B cell (primary cell): ENCODE data around the gene FNDC5. TPM values are rescaled to one million over a fixed set of nuclear protein-coding genes. Genes with fewer than 3 reads are reported as not detected.

Experiments
- ATAC-seq: fragments of 200-7000 bp; cut with Tn5 transposase; one replicate; pipeline ENCODE4 v1.10.0; 2021; ENCODE audit warnings: low read depth, mild to moderate bottlenecking, moderate number of reproducible peaks, moderate library complexity
- CTCF ChIA-PET: fragments of 350-600 bp; sonication (Branson Sonifier 250); formaldehyde crosslinking; loops from one replicate; lab custom pipeline; 2021; ENCODE audit warnings: antibody characterized with exemption, inconsistent platforms; lab: Charles Lee
- POLR2A ChIA-PET: fragments of 350-600 bp; sonication (Branson Sonifier 250); formaldehyde crosslinking; loops from one replicate; lab custom pipeline; 2021; ENCODE audit warnings: antibody characterized with exemption; lab: Charles Lee
- DNase-seq: peaks from one replicate; pipeline ENCODE4 v3.0.0; 2013
- H2AFZ ChIP-seq: 2 replicates; pipeline ENCODE4 v1.6.1; 2012; ENCODE audit warnings: mild to moderate bottlenecking, low read depth, low read length; ENCODE audit not compliant: insufficient read depth, poor library complexity, severe bottlenecking
- H3K27ac ChIP-seq, 2 donors: 1 replicate in 1 of 2; 2 replicates in 1 of 2; pipeline ENCODE4 v1.5.1; 2012 to 2013; ENCODE audit warnings: low read length in 2 of 2, mild to moderate bottlenecking in 2 of 2, moderate library complexity in 1 of 2
- H3K27me3 ChIP-seq, 4 experiments: fragments of 200-600 bp in 1 of 4; sonication (generic) in 1 of 4; replicated peaks in 1 of 4; 1 replicate in 2 of 4; 2 replicates in 2 of 4; pipeline versions ENCODE4 v1.6.1 to v1.7.0; 2013 to 2016; ENCODE audit warnings: low read length in 3 of 4, mild to moderate bottlenecking in 2 of 4, mixed read lengths in 1 of 4, moderate library complexity in 1 of 4; ENCODE audit not compliant: insufficient read depth in 4 of 4, control insufficient read depth in 3 of 4; ENCODE audit errors: control extremely low read depth in 1 of 4
- H3K36me3 ChIP-seq, 2 experiments: replicated peaks in 1 of 2; 1 replicate in 1 of 2; 2 replicates in 1 of 2; pipeline versions ENCODE4 v1.6.1 to v1.7.1; 2013; ENCODE audit warnings: low read length in 1 of 2; ENCODE audit not compliant: insufficient read depth in 2 of 2, control insufficient read depth in 1 of 2; ENCODE audit errors: control extremely low read depth in 1 of 2, extremely low read depth in 1 of 2
- H3K4me1 ChIP-seq, 2 donors: fragments of 200-600 bp in 1 of 2; sonication (generic) in 1 of 2; 1 replicate in 1 of 2; 2 replicates in 1 of 2; pipeline versions ENCODE4 v1.5.1 to v1.6.1; 2013 to 2017; ENCODE audit warnings: low read length in 2 of 2; ENCODE audit not compliant: control insufficient read depth in 2 of 2, insufficient read depth in 2 of 2
- H3K4me2 ChIP-seq: replicated peaks from 2 replicates; pipeline ENCODE3; 2012; ENCODE audit warnings: mild to moderate bottlenecking, low read depth, low read length; ENCODE audit not compliant: poor library complexity, severe bottlenecking
- H3K4me3 ChIP-seq, 5 experiments: fragments of 200-600 bp in 1 of 5; sonication (generic) in 1 of 5; 1 replicate in 3 of 5; 2 replicates in 2 of 5; pipeline versions ENCODE4 v1.5.1 to v1.7.0; 2011 to 2016; ENCODE audit warnings: low read length in 4 of 5, mild to moderate bottlenecking in 4 of 5, low read depth in 2 of 5, control low read depth in 1 of 5, moderate library complexity in 1 of 5; ENCODE audit not compliant: insufficient read depth in 1 of 5; ENCODE audit errors: control extremely low read depth in 1 of 5, extremely low read depth in 1 of 5
- H3K79me2 ChIP-seq: fragments of 200-600 bp; sonication (generic); one replicate; pipeline ENCODE4 v1.6.0; 2016; ENCODE audit warnings: low read length; ENCODE audit not compliant: control insufficient read depth, insufficient read depth
- H3K9ac ChIP-seq: fragments of 200-600 bp; sonication (generic); 2 replicates; pipeline ENCODE4 v1.6.1; 2017; ENCODE audit warnings: mild to moderate bottlenecking, low read length, moderate library complexity
- H3K9me3 ChIP-seq, 3 donors: one replicate each; pipeline versions ENCODE4 v1.6.1 to v1.7.1; 2013; ENCODE audit warnings: low read length in 2 of 3; ENCODE audit not compliant: control insufficient read depth in 2 of 3, insufficient read depth in 1 of 3; ENCODE audit errors: control extremely low read depth in 1 of 3
- H4K20me1 ChIP-seq: 2 replicates; pipeline ENCODE4 v1.6.0; 2012; ENCODE audit warnings: mild to moderate bottlenecking, low read length; ENCODE audit not compliant: insufficient read depth, control insufficient read depth, poor library complexity, severe bottlenecking
- H3K27ac Mint-ChIP-seq: one replicate; pipeline ENCODE4 v1.8.0; 2021; ENCODE audit warnings: mixed read lengths
- H3K27me3 Mint-ChIP-seq: one replicate; pipeline ENCODE4 v1.8.0; 2021; ENCODE audit warnings: mixed read lengths
- H3K4me1 Mint-ChIP-seq: one replicate; pipeline ENCODE4 v1.8.0; 2021; ENCODE audit warnings: mixed read lengths
- H3K4me3 Mint-ChIP-seq: one replicate; pipeline ENCODE4 v1.8.0; 2021; ENCODE audit warnings: mixed read lengths
- H3K9me3 Mint-ChIP-seq: one replicate; pipeline ENCODE4 v1.8.0; 2022; ENCODE audit warnings: mixed read lengths; ENCODE audit not compliant: insufficient read depth
- EZH2 ChIP-seq: IDR thresholded peaks from 2 replicates; pipeline ENCODE4 v1.6.1; 2012; ENCODE audit warnings: borderline replicate concordance, low read depth, mild to moderate bottlenecking, moderate library complexity, low read length; ENCODE audit not compliant: insufficient read depth, poor library complexity, severe bottlenecking
- WGBS: methylation state at CpG from one replicate; pipeline ENCODE4 v1.1.5; 2013; ENCODE audit warnings: missing lambda C conversion rate; ENCODE audit not compliant: insufficient coverage; 5-methylcytosine and 5-hydroxymethylcytosine counted together
- intact Hi-C: fragments of 100-400 bp; cut with micrococcal nuclease; formaldehyde crosslinking; loops from one replicate; pipeline ENCODE4 v1.10.0; 2022
- polyA plus RNA-seq: library from polyadenylated mRNA; depleted of rRNA; stranded (reverse); fragments of >200 nt; gene quantifications from 2 replicates; pipeline ENCODE4 v1.2.3, GENCODE V29; 2012
- total RNA-seq, 2 donors: library from RNA; stranded (reverse); fragments of 120-200 nt in 1 of 2; gene quantifications; 1 replicate in 1 of 2; 2 replicates in 1 of 2; pipeline versions ENCODE4 v1.2.3 to v1.2.4, GENCODE V29; 2013 to 2022
- TF ChIP-seq, protein P1 (sequence below): fragments of 200-600 bp; IDR thresholded peaks from one replicate; pipeline ENCODE4 v1.8.0; 2022; ENCODE audit warnings: antibody characterized with exemption, mild to moderate bottlenecking

FNDC5 gene
- total and polyA plus RNA-seq, 2 donors (not counting 1 experiment from before 2014, with no cell fraction given): 0.76 to 2.1 TPM

DNA sequence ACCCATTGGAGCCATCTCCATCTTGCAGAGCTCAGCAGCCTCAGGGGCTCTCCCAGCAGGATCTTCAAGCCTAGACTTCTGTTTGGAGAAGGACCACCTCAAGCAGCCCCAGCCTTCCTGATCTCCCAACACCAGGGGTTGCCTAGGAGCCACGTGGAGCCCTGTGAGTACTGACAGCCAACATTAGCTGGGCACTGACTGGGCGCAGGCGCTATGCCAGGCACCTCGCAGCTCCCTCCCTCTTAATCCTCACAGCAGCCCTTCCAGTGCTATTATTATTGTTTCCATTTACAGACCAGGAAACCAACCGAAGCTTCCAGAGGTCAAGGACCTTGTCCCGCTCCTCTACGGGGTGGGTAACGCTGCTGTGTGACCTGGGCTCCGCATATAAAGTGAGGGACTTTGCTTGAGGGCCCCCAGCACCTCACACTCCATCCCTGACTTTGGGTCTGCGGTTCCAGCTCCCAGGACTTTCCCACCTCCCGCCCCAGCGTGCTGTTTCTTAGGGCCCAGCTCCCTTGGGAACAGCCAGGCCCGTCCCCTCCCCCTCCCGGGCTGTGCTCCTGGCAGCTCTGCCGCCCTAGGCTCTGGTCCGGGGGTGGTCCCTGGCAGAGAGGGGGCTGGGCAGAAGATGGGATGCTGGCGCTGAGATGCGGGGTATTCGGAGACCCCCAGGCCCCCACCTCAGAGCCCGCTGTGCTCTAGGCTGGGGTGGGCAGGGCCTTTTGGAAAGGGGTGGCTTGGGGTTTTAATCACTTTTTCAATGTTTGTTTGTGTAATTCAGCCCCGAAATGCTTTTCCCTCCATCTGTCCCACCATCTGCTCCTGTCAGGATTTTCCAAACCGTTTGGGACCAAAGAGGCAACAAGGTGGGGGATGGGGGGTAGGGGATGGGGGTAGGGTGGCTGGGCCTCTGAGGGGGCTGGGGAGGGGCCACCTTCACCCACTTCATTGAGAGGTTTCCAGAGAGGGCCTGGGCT, 11.4 kb upstream of the FNDC5 start:
- CTCF ChIA-PET: interaction anchor here (2.0 kb wide), 1 partner anchor 10 kb away, joined by 8 read pairs; no protein-coding TSS in a partner anchor
- 48% methylated on average over 15 of the region's 22 CpGs for WGBS

More for the DNA sequence above, 11.4 kb upstream of the FNDC5 start:
- Histone ChIP-seq H3K4me1 (peaks cover 3 to 6% of the 10 kb centered on the region in 2 donors), H3K9me3 (peaks cover 0 to 5% (median 0%) of the 10 kb centered on the region in 3 donors), H3K9ac (no peak overlapping the region), H3K4me2 (no peak overlapping the region), H2AFZ (no peak overlapping the region), H3K36me3 (no peaks in the 10 kb centered on the region), H4K20me1 (no peaks in the 10 kb centered on the region), H3K27ac (no peak overlapping the region), H3K27me3 (peaks cover 0 to 35% (median 10%) of the 10 kb centered on the region in 4 experiments), H3K79me2 (no peaks in the 10 kb centered on the region), H3K4me3 (no peak overlapping the region)
- Mint-ChIP-seq H3K9me3 (no peaks in the 10 kb centered on the region), H3K4me3 (no peak overlapping the region), H3K27me3 (peaks cover 39% of the 10 kb centered on the region), H3K4me1 (peaks cover 8% of the 10 kb centered on the region), H3K27ac (no peak overlapping the region)
- no peak for TF ChIP-seq EZH2
- TF ChIP-seq, protein P1, sequence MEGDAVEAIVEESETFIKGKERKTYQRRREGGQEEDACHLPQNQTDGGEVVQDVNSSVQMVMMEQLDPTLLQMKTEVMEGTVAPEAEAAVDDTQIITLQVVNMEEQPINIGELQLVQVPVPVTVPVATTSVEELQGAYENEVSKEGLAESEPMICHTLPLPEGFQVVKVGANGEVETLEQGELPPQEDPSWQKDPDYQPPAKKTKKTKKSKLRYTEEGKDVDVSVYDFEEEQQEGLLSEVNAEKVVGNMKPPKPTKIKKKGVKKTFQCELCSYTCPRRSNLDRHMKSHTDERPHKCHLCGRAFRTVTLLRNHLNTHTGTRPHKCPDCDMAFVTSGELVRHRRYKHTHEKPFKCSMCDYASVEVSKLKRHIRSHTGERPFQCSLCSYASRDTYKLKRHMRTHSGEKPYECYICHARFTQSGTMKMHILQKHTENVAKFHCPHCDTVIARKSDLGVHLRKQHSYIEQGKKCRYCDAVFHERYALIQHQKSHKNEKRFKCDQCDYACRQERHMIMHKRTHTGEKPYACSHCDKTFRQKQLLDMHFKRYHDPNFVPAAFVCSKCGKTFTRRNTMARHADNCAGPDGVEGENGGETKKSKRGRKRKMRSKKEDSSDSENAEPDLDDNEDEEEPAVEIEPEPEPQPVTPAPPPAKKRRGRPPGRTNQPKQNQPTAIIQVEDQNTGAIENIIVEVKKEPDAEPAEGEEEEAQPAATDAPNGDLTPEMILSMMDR: no peak
- DNase-seq (no peak), ATAC-seq (no peak)
- intact Hi-C loops: no loop called here
- POLR2A ChIA-PET: no interaction called here
